LNCaP clone FGC (cell line): ENCODE data around the gene VCAN.
A peak's percentile ranks its signal among the peaks of the same experiment; 100 is the strongest.

Experiments
- DNase-seq: peaks from one replicate; pipeline ENCODE4 v3.0.0-alpha.2; 2011; ENCODE audit warnings: low read depth
- H3K4me3 ChIP-seq: 2 replicates; pipeline ENCODE4 v1.5.1; 2011; ENCODE audit warnings: mild to moderate bottlenecking, low read depth, low read length, control low read depth
- TF ChIP-seq, protein P1 (sequence below): IDR thresholded peaks from 2 replicates; pipeline ENCODE4 v1.5.1; 2012; ENCODE audit warnings: mild to moderate bottlenecking; ENCODE audit not compliant: control insufficient read depth, insufficient read depth; ENCODE audit errors: extremely low read depth

Gene VCAN

DNA sequence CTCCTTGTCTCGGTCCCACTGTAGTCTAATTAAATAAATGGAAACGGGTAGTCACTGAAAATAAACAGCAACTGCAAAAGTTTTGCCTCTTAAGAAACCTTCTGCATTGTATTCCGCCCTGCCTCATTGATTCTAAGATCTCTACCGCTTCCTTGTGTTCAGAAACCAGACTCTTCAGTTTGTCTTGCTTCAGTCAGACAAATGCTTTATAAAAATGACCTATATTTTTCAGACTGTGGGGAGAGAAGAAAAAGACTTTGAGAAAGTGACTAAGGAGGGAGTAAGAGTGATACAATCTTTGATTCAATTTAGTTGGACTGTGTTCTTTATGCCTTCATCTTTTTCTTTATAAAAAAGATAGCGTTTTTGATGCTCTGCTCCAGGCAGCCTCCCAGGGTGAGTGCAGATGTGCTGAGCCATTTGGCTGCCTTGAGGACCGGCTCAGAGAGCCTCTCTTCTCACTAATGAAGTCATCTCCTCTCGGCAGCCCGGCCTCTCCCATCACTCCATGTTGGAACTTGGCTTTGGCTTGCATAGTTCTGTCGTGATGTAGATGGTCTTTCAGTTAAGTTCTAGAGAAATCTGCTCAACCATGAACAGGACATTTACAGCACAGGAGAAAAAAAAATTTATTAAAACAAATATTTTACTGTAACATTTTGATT lies 4.0 kb upstream of the VCAN start:
- TF ChIP-seq, protein P1, sequence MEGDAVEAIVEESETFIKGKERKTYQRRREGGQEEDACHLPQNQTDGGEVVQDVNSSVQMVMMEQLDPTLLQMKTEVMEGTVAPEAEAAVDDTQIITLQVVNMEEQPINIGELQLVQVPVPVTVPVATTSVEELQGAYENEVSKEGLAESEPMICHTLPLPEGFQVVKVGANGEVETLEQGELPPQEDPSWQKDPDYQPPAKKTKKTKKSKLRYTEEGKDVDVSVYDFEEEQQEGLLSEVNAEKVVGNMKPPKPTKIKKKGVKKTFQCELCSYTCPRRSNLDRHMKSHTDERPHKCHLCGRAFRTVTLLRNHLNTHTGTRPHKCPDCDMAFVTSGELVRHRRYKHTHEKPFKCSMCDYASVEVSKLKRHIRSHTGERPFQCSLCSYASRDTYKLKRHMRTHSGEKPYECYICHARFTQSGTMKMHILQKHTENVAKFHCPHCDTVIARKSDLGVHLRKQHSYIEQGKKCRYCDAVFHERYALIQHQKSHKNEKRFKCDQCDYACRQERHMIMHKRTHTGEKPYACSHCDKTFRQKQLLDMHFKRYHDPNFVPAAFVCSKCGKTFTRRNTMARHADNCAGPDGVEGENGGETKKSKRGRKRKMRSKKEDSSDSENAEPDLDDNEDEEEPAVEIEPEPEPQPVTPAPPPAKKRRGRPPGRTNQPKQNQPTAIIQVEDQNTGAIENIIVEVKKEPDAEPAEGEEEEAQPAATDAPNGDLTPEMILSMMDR = no peak
- DNase-seq = no peak
- no peak overlapping the region for H3K4me3 ChIP-seq

DNA sequence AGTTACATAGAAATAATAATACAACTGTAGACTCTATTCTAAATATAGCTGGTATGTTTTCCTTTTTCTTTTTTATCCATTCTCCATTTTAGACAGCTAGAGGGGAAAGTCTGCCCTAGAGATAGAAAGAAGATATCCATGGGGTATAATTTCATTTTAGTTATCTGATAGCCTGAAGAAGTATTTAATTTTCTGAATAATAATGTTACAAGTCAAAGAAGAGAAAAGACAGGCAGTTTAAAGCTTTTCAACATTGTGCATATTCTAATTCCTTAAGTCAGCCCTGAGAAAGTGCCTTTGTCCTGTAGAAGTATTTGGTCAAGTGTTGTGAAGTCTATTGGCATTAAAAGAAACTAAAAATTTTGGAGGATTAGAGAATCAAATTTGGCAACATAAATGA lies 2.5 kb upstream of the VCAN start:
- no peak for DNase-seq
- TF ChIP-seq, protein P1 = no peak
- no peak overlapping the region for H3K4me3 ChIP-seq

DNA sequence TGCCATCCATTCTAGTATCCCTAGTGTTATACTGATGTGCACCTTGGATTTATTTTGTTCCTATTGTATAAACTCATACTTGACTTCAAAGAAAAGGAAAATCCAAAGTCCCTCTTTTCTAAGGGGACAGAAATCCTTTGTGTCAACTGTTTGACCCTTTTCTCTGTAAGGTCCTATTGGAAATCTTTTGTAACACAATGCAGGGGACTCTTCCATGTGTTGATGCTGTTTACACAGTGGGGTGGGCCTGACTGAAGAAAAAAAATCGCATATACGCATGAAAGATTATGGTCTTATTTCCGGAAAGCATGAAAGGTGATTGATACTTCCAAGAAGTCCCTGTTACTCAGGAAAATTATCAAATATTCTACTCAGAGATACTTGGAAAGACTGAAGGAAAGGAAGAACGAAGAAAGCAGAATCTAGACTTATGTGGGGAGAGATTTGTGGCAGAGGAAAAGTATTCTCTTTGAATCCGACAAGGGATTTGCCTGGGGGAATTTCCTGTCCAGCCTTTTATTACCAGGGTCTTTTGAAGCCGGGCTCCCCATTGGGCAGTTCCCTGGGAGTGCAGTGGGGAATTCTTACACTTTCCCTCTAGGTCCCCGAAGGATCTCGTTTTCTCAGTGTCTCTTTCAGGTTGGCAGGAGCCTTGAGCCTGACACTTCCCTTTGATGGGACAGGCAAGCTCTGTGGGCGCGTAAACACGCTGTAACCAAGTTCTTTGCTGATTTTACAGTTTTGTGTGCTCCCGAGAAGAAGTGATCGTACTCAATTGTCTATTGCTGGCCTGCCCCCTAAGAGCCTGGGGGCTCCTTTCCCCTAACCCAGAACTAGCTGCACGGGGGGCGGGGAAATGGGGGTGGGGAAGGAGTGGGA lies 779 bp upstream of the VCAN start:
- TF ChIP-seq, protein P1 = no peak
- no peak overlapping the region for H3K4me3 ChIP-seq
- no peak for DNase-seq

DNA sequence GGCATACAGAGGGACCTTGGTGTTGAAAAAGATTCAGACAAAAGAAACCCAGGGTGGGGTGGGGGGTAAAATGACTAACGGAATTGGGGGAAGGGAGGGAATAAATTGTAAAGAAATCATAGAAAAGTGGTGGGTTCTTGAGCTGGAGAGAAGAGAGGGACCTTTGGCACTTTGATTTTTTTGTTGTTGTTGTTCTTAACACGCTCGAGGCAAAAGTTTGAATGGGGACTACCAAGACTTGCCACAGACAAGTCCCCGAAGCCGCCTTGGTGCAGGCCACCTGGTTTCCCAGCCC lies 616 bp downstream of the VCAN start:
- H3K4me3 ChIP-seq = no peak overlapping the region
- DNase-seq = no peak
- TF ChIP-seq, protein P1 = no peak

DNA sequence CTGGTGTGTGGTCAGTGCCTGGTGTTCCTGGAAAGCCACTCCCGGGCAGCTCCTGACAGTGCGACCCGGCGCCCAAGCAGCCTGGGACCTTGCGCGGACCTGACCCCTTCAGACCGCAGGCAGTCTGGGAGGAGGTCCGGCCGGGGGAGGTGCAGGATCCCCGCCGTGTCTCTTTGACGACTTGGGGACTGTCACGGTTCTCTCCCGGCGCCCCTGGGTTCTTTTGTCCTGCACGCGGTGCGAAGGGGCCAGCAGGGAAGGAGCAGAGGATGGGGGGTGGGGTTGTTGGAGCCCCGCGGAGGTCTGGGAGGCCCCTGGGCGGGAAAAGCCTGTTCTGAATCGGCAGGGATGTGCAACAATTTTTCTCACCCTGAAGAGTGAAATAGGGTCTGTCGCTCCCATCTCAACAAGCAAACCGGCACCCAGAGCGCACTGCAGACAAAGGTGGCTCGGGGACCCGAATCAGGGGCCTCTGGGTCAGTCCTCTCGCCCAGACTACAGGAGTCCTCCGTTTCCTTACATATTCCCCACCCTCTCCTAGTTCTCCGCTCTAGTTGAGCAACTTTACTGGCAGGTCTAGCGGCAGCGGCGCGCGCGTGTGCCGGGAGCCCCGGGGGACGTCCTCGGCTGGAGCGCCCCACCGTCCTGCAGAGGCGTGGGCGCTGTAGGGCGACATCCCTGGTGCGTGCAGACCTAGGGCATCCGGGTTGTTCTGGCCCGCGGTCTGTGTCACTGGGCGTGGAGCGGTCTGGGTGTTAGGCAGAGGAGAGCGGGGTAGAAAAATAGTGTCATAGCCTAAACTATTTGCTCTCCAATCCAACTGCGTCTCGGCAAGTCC lies 1.2 kb downstream of the VCAN start:
- TF ChIP-seq, protein P1 = no peak
- H3K4me3 ChIP-seq = no peak overlapping the region
- DNase-seq = no peak

DNA sequence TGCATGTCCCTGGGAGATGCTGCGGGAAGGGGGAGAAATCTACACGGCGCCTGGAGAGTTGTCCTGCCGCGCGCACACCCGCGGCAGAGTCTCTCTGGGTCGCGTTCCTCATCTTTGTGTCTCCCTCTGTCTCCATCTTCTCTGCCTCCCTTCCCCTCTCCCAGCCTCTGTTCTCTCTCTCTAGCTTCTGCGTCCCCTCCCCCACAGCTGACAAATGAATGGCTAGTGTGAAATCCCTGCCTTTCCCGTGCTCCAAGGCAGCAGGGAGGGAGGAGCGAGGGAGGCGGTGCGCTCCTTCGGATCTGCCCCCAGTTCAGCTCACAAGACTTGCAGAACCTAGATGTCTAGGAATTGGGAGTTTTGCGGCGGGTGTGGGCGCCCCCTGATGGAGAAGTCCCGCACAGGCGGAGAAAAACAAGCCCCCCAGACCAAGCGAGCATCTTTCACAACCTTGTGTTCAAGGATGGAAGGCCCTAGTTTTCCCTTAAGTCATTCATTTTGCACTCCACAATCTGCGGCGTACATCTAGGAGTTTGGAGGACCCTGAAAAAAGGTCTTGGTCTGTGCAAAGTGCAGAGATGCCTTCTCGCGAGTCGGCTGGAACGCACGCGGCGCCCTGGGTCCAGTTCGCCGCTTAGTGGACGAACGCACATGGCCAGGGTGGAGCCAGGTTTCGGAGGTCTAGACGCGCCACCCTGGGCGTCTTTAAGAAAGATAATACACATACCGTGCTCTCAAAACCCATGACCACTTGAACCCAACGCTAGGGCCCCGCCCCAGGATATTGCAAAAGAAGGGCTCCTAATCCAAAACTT lies 2.0 kb downstream of the VCAN start:
- DNase-seq = no peak
- H3K4me3 ChIP-seq = no peak overlapping the region
- TF ChIP-seq, protein P1 = peak; percentile 54
